WTC11 (cell line): ENCODE measurements around the gene SPHK1. TPM values are rescaled to one million over a fixed set of nuclear protein-coding genes. Genes with fewer than 3 reads are reported as not detected.

Experiments used
- ATAC-seq: fragments of 200-7000 bp; cut with Tn5 transposase; 2 replicates; pipeline ENCODE4 v1.10.0; 2021; ENCODE audit warnings: mild to moderate bottlenecking, moderate library complexity
- CTCF ChIA-PET: fragments of 300-600 bp; sonication (Branson Sonifier 250); formaldehyde crosslinking; loops from one replicate; lab custom pipeline; 2021; ENCODE audit warnings: antibody characterized with exemption; lab: Charles Lee
- POLR2A ChIA-PET: fragments of 350-600 bp; sonication (Branson Sonifier 250); formaldehyde crosslinking; loops from one replicate; lab custom pipeline; 2021; ENCODE audit warnings: antibody characterized with exemption; lab: Charles Lee
- DNase-seq: peaks from one replicate; pipeline ENCODE4 v3.0.0; 2021; ENCODE audit warnings: low spot score
- H3K27ac Mint-ChIP-seq: 2 replicates; pipeline ENCODE4 v1.8.0; 2021; ENCODE audit warnings: mixed read lengths
- H3K27me3 Mint-ChIP-seq: 2 replicates; pipeline ENCODE4 v1.8.0; 2021; ENCODE audit warnings: low read depth, mild to moderate bottlenecking, moderate library complexity, mixed read lengths
- H3K36me3 Mint-ChIP-seq: 2 replicates; pipeline ENCODE4 v1.8.0; 2021; ENCODE audit warnings: mixed read lengths
- H3K4me1 Mint-ChIP-seq: 2 replicates; pipeline ENCODE4 v1.8.0; 2022; ENCODE audit warnings: mixed read lengths
- H3K4me3 Mint-ChIP-seq: 2 replicates; pipeline ENCODE4 v1.8.0; 2021; ENCODE audit warnings: mild to moderate bottlenecking, moderate library complexity, mixed read lengths
- H3K9me3 Mint-ChIP-seq: 2 replicates; pipeline ENCODE4 v1.8.0; 2021; ENCODE audit warnings: mixed read lengths
- ATF1 ChIP-seq: sonication (generic); formaldehyde crosslinking; IDR thresholded peaks from 2 replicates; pipeline ENCODE4 v1.8.1; 2023; ENCODE audit warnings: mild to moderate bottlenecking, moderate library complexity, missing genetic modification reagents
- ESRRA ChIP-seq: sonication (generic); formaldehyde crosslinking; IDR thresholded peaks from 2 replicates; pipeline ENCODE4 v1.8.1; 2022; ENCODE audit warnings: mild to moderate bottlenecking, missing genetic modification reagents, borderline replicate concordance
- GABPB1 ChIP-seq: sonication (generic); formaldehyde crosslinking; IDR thresholded peaks from 2 replicates; pipeline ENCODE4 v1.8.1; 2023; ENCODE audit warnings: mild to moderate bottlenecking, missing genetic modification reagents
- GRHL2 ChIP-seq: fragments of 250-450 bp; sonication (Bioruptor Pico); IDR thresholded peaks from 2 replicates; pipeline ENCODE4 v1.8.0; 2022; ENCODE audit warnings: mild to moderate bottlenecking, moderate library complexity; ENCODE audit not compliant: insufficient replicate concordance, severe bottlenecking
- HMGXB4 ChIP-seq: sonication (generic); formaldehyde crosslinking; IDR thresholded peaks from 2 replicates; pipeline ENCODE4 v1.8.1; 2023; ENCODE audit warnings: mild to moderate bottlenecking, moderate library complexity, missing genetic modification reagents
- NFATC4 ChIP-seq: fragments of 250-450 bp; sonication (Bioruptor Pico); IDR thresholded peaks from 2 replicates; pipeline ENCODE4 v1.9.0; 2021; ENCODE audit warnings: mild to moderate bottlenecking
- PREB ChIP-seq: sonication (generic); formaldehyde crosslinking; IDR thresholded peaks from 2 replicates; pipeline ENCODE4 v1.8.1; 2022; ENCODE audit warnings: mild to moderate bottlenecking, missing genetic modification reagents, moderate library complexity, borderline replicate concordance
- RELA ChIP-seq: sonication (generic); formaldehyde crosslinking; IDR thresholded peaks from 2 replicates; pipeline ENCODE4 v1.8.1; 2022; ENCODE audit warnings: missing genetic modification reagents, mild to moderate bottlenecking, borderline replicate concordance
- SOX15 ChIP-seq: fragments of 250-450 bp; sonication (Bioruptor Pico); IDR thresholded peaks from 2 replicates; pipeline ENCODE4 v1.9.0; 2021; ENCODE audit warnings: mild to moderate bottlenecking
- ZNF281 ChIP-seq: sonication (generic); formaldehyde crosslinking; IDR thresholded peaks from 2 replicates; pipeline ENCODE4 v1.8.0; 2023; ENCODE audit warnings: mild to moderate bottlenecking, missing genetic modification reagents
- ZNF317 ChIP-seq: sonication (generic); formaldehyde crosslinking; IDR thresholded peaks from 2 replicates; pipeline ENCODE4 v1.8.1; 2023; ENCODE audit warnings: low read depth, mild to moderate bottlenecking, moderate library complexity, missing genetic modification reagents, borderline replicate concordance
- ZSCAN18 ChIP-seq: fragments of 250-450 bp; sonication (Bioruptor Pico); IDR thresholded peaks from 2 replicates; pipeline ENCODE4 v2.1.2; 2022; ENCODE audit warnings: mild to moderate bottlenecking, moderate library complexity
- total RNA-seq: library from RNA; stranded (reverse); gene quantifications from 3 replicates; pipeline ENCODE4 v1.2.3, GENCODE V29; 2021

SPHK1 gene
- total RNA-seq, 1 experiment from 2014 or later, result 2.5 TPM

- CTCF ChIA-PET, result interaction anchor here (0.6 to 5.8 kb wide), 4 partner anchors 20 to 95 kb away, joined by 3 to 102 read pairs (median 4); partner anchors contain the start of gene SPHK1
- Mint-ChIP-seq H3K36me3 (no peaks in the 10 kb centered on the region), H3K4me3 (no peak overlapping the region), H3K27me3 (no peaks in the 10 kb centered on the region; the same call in 1 of the 2 replicates), H3K4me1 (peaks cover 26% of the 10 kb centered on the region), H3K27ac (no peak overlapping the region), H3K9me3 (no peaks in the 10 kb centered on the region)
- POLR2A ChIA-PET, result no interaction called here
- TF ChIP-seq ZNF317 (CRISPR knock-in tag), result no peak
- TF ChIP-seq GRHL2, result no peak
- no peak for TF ChIP-seq ESRRA (CRISPR knock-in tag)
- TF ChIP-seq NFATC4 (CRISPR knock-in tag), result no peak
- no peak for TF ChIP-seq PREB
- TF ChIP-seq ZNF281 (CRISPR knock-in tag), result no peak
- TF ChIP-seq RELA (CRISPR knock-in tag), result no peak
- no peak for TF ChIP-seq ZSCAN18 (CRISPR knock-in tag)
- no peak for TF ChIP-seq GABPB1
- TF ChIP-seq ATF1 (CRISPR knock-in tag), result no peak
- no peak for TF ChIP-seq SOX15 (CRISPR knock-in tag)
- ATAC-seq (no peak), DNase-seq (no peak)
Measured at GRCh38 chr17:76363107-76363842, 21.1 kb upstream of the SPHK1 start.

GRCh38 chr17:76365256-76365903, 19.0 kb upstream of the SPHK1 start:
- Mint-ChIP-seq H3K9me3 (no peaks in the 10 kb centered on the region), H3K27me3 (no peaks in the 10 kb centered on the region; the same call in 1 of the 2 replicates), H3K36me3 (no peaks in the 10 kb centered on the region), H3K4me1 (peaks cover 26% of the 10 kb centered on the region), H3K4me3 (no peak overlapping the region)
- POLR2A ChIA-PET, result interaction anchor here (0.9 to 1.1 kb wide), 2 partner anchors 12 to 21 kb away, joined by 4 to 5 read pairs; no protein-coding TSS in a partner anchor
- CTCF ChIA-PET, result interaction anchor here (0.5 to 5.8 kb wide), 30 partner anchors 10 to 405 kb away, joined by 3 to 102 read pairs (median 5); partner anchors contain the start of genes PRPSAP1, SPHK1, UBALD2 and UBE2O
- no peak for TF ChIP-seq HMGXB4 (CRISPR knock-in tag)
- TF ChIP-seq, all 79 proteins: peak for 0
- 0 out of 2 replicates have a peak overlapping the region, but pooled peaks have one; percentile 25 for H3K27ac Mint-ChIP-seq
- ATAC-seq, result peak; percentile 52
- no peak for DNase-seq
